ENCODE data around the gene CYCS. TPM values are rescaled to one million over a fixed set of nuclear protein-coding genes. Genes with fewer than 3 reads are reported as not detected.

The CYCS gene
- total and polyA plus RNA-seq, 2 donors (not counting 1 experiment from before 2014, with no cell fraction given): 46.7 to 51.3 TPM

DNA sequence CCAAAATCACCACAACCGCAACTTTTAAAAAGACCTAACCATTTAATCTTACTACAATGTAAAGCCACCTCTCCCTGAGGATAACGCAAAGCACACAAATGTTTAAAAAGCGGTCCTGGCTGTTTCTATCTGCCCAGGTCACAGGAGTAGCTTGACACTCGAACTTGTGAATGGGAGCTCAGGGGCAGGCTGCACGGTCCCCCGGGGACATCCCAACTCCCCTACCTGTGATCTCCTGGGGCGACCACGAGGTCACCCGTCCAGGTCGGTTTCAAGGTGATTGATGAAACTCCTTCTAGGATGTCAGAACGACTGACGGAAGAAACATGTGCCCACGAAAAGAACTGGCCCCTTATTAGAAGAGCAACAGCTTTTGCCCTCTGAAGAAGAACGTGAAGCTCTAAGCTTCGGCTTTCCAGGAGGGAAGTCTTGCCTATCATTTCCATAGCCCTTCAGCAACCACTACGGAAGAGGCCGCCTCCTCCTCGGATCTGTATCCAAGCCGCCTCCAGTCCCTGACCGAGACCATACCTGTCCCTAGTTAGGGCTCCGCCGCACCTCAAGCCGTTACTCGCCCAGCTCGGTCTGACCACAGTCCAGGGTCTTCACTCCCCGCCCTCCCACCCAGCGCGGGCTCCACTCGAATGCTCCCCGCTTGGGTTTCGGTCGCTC, 459 bp downstream of the CYCS start:
- no peak for DNase-seq
- ChIA-PET CTCF (interaction anchor here (0.9 to 9.1 kb wide), 8 partner anchors 15 to 506 kb away, joined by 3 to 65 read pairs (median 4); no protein-coding TSS in a partner anchor), POLR2A (interaction anchor here (0.7 to 2.3 kb wide), 7 partner anchors 8 to 145 kb away, joined by 3 to 16 read pairs (median 6); a partner anchor contains a TSS)
- peaks cover 7% of the 10 kb centered on the region for H4K20me1 ChIP-seq (ENCODE audit: control insufficient read depth, insufficient read depth, low read length, poor library complexity, severe bottlenecking)
- WGBS (ENCODE audit: insufficient coverage): under 1% methylated on average over 29 of the region's 32 CpGs
- Mint-ChIP-seq H3K4me1 (peaks cover 29% of the 10 kb centered on the region), H3K27me3 (no peaks in the 10 kb centered on the region), H3K9me3 (ENCODE audit: insufficient read depth) (no peaks in the 10 kb centered on the region), H3K27ac (peak overlapping the region; percentile 99), H3K4me3 (peak overlapping the region; percentile 100)
- H2AFZ ChIP-seq (ENCODE audit: insufficient read depth, low read depth, low read length, poor library complexity, severe bottlenecking): peak overlapping the region; percentile 13
- H3K4me2 ChIP-seq (replicated peaks; ENCODE audit: low read depth, low read length, poor library complexity, severe bottlenecking): peak overlapping the region; percentile 73
- no peaks in the 10 kb centered on the region for H3K27me3 ChIP-seq (replicated peaks in 1 of 4; ENCODE audit: control extremely low read depth in 1 of 4, control insufficient read depth in 3 of 4, insufficient read depth in 4 of 4, low read length in 3 of 4)
- H3K4me3 ChIP-seq (ENCODE audit: control extremely low read depth in 1 of 5, extremely low read depth in 1 of 5, insufficient read depth in 1 of 5, low read depth in 2 of 5, low read length in 4 of 5): peak overlapping the region; percentile 57 to 94 (median 86)
- ATAC-seq (ENCODE audit: low read depth): no peak
- peak overlapping the region; percentile 96 to 99 for H3K27ac ChIP-seq (ENCODE audit: low read length in 2 of 2)
- intact Hi-C loops (cut with micrococcal nuclease): loop anchor here (1.0 to 10.0 kb wide), 8 partner anchors 7 to 1593 kb away; partner anchors contain the start of genes OSBPL3 and TRA2A
- peaks cover 13 to 15% of the 10 kb centered on the region in 2 donors for H3K4me1 ChIP-seq (ENCODE audit: control insufficient read depth in 2 of 2, insufficient read depth in 2 of 2, low read length in 2 of 2)
- no peak for TF ChIP-seq CTCF (IDR thresholded peaks at IDR 0.05)
- no peak for TF ChIP-seq EZH2 (IDR thresholded peaks at IDR 0.05; ENCODE audit: borderline replicate concordance, insufficient read depth, low read depth, low read length, poor library complexity, severe bottlenecking)
- H3K36me3 ChIP-seq (replicated peaks in 1 of 2; ENCODE audit: control extremely low read depth in 1 of 2, control insufficient read depth in 1 of 2, extremely low read depth in 1 of 2, insufficient read depth in 2 of 2, low read length in 1 of 2): peaks cover 0 to 33% of the 10 kb centered on the region in 2 experiments
- peaks cover 11% of the 10 kb centered on the region for H3K79me2 ChIP-seq (ENCODE audit: control insufficient read depth, insufficient read depth, low read length)
- H3K9me3 ChIP-seq (ENCODE audit: control extremely low read depth in 1 of 3, control insufficient read depth in 2 of 3, insufficient read depth in 1 of 3, low read length in 2 of 3): no peaks in the 10 kb centered on the region
- peak overlapping the region; percentile 98 for H3K9ac ChIP-seq (ENCODE audit: low read length)

- H2AFZ ChIP-seq (ENCODE audit: insufficient read depth, low read depth, low read length, poor library complexity, severe bottlenecking): no peak overlapping the region
- Mint-ChIP-seq H3K4me1 (peaks cover 47% of the 10 kb centered on the region), H3K4me3 (no peak overlapping the region), H3K9me3 (ENCODE audit: insufficient read depth) (no peaks in the 10 kb centered on the region), H3K27me3 (no peaks in the 10 kb centered on the region), H3K27ac (no peak overlapping the region)
- H3K4me2 ChIP-seq (replicated peaks; ENCODE audit: low read depth, low read length, poor library complexity, severe bottlenecking): no peak overlapping the region
- H3K27ac ChIP-seq (ENCODE audit: low read length in 2 of 2): no peak overlapping the region
- H3K4me3 ChIP-seq (ENCODE audit: control extremely low read depth in 1 of 5, extremely low read depth in 1 of 5, insufficient read depth in 1 of 5, low read depth in 2 of 5, low read length in 4 of 5): no peak overlapping the region
- H3K9me3 ChIP-seq (ENCODE audit: control extremely low read depth in 1 of 3, control insufficient read depth in 2 of 3, insufficient read depth in 1 of 3, low read length in 2 of 3): no peaks in the 10 kb centered on the region
- peaks cover 12% of the 10 kb centered on the region for H4K20me1 ChIP-seq (ENCODE audit: control insufficient read depth, insufficient read depth, low read length, poor library complexity, severe bottlenecking)
- peaks cover 28 to 29% of the 10 kb centered on the region in 2 donors for H3K4me1 ChIP-seq (ENCODE audit: control insufficient read depth in 2 of 2, insufficient read depth in 2 of 2, low read length in 2 of 2)
- no peaks in the 10 kb centered on the region for H3K27me3 ChIP-seq (replicated peaks in 1 of 4; ENCODE audit: control extremely low read depth in 1 of 4, control insufficient read depth in 3 of 4, insufficient read depth in 4 of 4, low read length in 3 of 4)
- no peak overlapping the region for H3K9ac ChIP-seq (ENCODE audit: low read length)
- no peak for ATAC-seq (ENCODE audit: low read depth)
- TF ChIP-seq CTCF (IDR thresholded peaks at IDR 0.05) (no peak), EZH2 (IDR thresholded peaks at IDR 0.05; ENCODE audit: borderline replicate concordance, insufficient read depth, low read depth, low read length, poor library complexity, severe bottlenecking) (no peak)
- no peak for DNase-seq
- POLR2A ChIA-PET: no interaction called here
- intact Hi-C loops (cut with micrococcal nuclease): loop anchor here (10.0 kb wide), 1 partner anchor 408 kb away; no protein-coding TSS in a partner anchor
- peaks cover 11% of the 10 kb centered on the region for H3K79me2 ChIP-seq (ENCODE audit: control insufficient read depth, insufficient read depth, low read length)
- H3K36me3 ChIP-seq (replicated peaks in 1 of 2; ENCODE audit: control extremely low read depth in 1 of 2, control insufficient read depth in 1 of 2, extremely low read depth in 1 of 2, insufficient read depth in 2 of 2, low read length in 1 of 2): peaks cover 0 to 35% of the 10 kb centered on the region in 2 experiments
- CTCF ChIA-PET: no interaction called here
These were observed 2.7 kb downstream of the CYCS start for GRCh38 chr7:25122373-25122772.
